HCT116 (cell line): ENCODE data around the gene GTF3C2. TPM values are rescaled to one million over a fixed set of nuclear protein-coding genes. Genes with fewer than 3 reads are reported as not detected.
A peak's percentile ranks its signal among the peaks of the same experiment; 100 is the strongest.

ENCODE experiments used
- ATAC-seq: fragments of 200-7000 bp; cut with Tn5 transposase; 2 replicates; pipeline ENCODE4 v1.9.1; 2020; ENCODE audit warnings: mild to moderate bottlenecking, moderate library complexity
- BruUV-seq: library from RNA; stranded (reverse); fragments of 400-500 nt; replicated peaks from 2 replicates; lab custom pipeline; 2021; lab: Mats Ljungman, UMichigan
- CTCF ChIA-PET: fragments of 300-600 bp; sonication (Branson Sonifier 250); formaldehyde crosslinking; loops from one replicate; lab custom pipeline; 2021; ENCODE audit warnings: antibody characterized with exemption; lab: Charles Lee
- POLR2A ChIA-PET: fragments of 300-600, 350-600 bp; sonication (Branson Sonifier 250); formaldehyde crosslinking; loops from one replicate; lab custom pipeline; 2021; ENCODE audit warnings: antibody characterized with exemption; lab: Charles Lee
- RAD21 ChIA-PET, 2 experiments: fragments of 300-600 bp; sonication (Branson Sonifier 250); formaldehyde crosslinking; loops; one replicate each; lab custom pipeline; 2023; ENCODE audit warnings: low total read pairs in 2 of 2; ENCODE audit not compliant: uncharacterized antibody in 2 of 2, unreplicated experiment in 2 of 2, low non-redundant PET in 1 of 2; lab: Charles Lee
- DNase-seq: peaks from one replicate; pipeline ENCODE4 v3.0.0-alpha.2; 2010; ENCODE audit warnings: low read depth, low spot score
- H2AFZ ChIP-seq: fragments of 200-600 bp; shearing (Covaris generic), sonication (generic); 2 replicates; pipeline ENCODE4 v1.6.1; 2017; ENCODE audit warnings: low read depth, mixed run types, mixed read lengths, antibody characterized with exemption, low read length; ENCODE audit not compliant: poor library complexity, severe bottlenecking
- H3K27ac ChIP-seq: 2 replicates; pipeline ENCODE4 v1.5.1; 2012; ENCODE audit warnings: low read depth, low read length
- H3K27me3 ChIP-seq: fragments of 200-600 bp; sonication (generic); 2 replicates; pipeline ENCODE4 v1.6.1; 2016; ENCODE audit warnings: mixed run types, low read length, mixed read lengths; ENCODE audit not compliant: insufficient read depth
- H3K36me3 ChIP-seq, 2 experiments: fragments of 200-500 bp in 1 of 2; fragments of 200-600 bp in 1 of 2; sonication (Bioruptor generic) in 1 of 2; sonication (generic) in 1 of 2; 2 replicates each; pipeline versions ENCODE4 v1.5.1 to v1.6.1; 2014 to 2016; ENCODE audit warnings: low read length in 2 of 2, inconsistent platforms in 1 of 2, mixed read lengths in 1 of 2, mixed run types in 1 of 2; ENCODE audit not compliant: insufficient read depth in 2 of 2, control insufficient read depth in 1 of 2
- H3K4me1 ChIP-seq, 2 experiments: fragments of 200-600 bp in 1 of 2; sonication (generic) in 1 of 2; 2 replicates each; pipeline versions ENCODE4 v1.5.1 to v1.6.1; 2012 to 2017; ENCODE audit warnings: low read length in 2 of 2, inconsistent platforms in 1 of 2, mild to moderate bottlenecking in 1 of 2, mixed read lengths in 1 of 2, mixed run types in 1 of 2, moderate library complexity in 1 of 2; ENCODE audit not compliant: insufficient read depth in 2 of 2, control insufficient read depth in 1 of 2
- H3K4me2 ChIP-seq: fragments of 200-600 bp; sonication (generic); 2 replicates; pipeline ENCODE4 v1.6.1; 2017; ENCODE audit warnings: mixed run types, low read length, mixed read lengths
- H3K4me3 ChIP-seq, 2 experiments: fragments of 200-600 bp in 1 of 2; sonication (generic) in 1 of 2; replicated peaks in 1 of 2; 2 replicates each; pipeline ENCODE4 v1.5.1; 2011 to 2016; ENCODE audit warnings: low read length in 2 of 2, control low read depth in 1 of 2, low read depth in 1 of 2, mild to moderate bottlenecking in 1 of 2, mixed read lengths in 1 of 2, mixed run types in 1 of 2
- H3K79me2 ChIP-seq: fragments of 200-600 bp; sonication (generic); 2 replicates; pipeline ENCODE4 v1.6.1; 2017; ENCODE audit warnings: mild to moderate bottlenecking, mixed run types, low read length, moderate library complexity, mixed read lengths; ENCODE audit not compliant: insufficient read depth
- H3K9ac ChIP-seq: fragments of 200-600 bp; sonication (generic); 2 replicates; pipeline ENCODE4 v1.6.1; 2016; ENCODE audit warnings: low read length, mixed read lengths
- H3K9me2 ChIP-seq: fragments of 200-600 bp; sonication (generic), shearing (Covaris generic); 2 replicates; pipeline ENCODE4 v1.6.1; 2017; ENCODE audit warnings: mixed run types, mild to moderate bottlenecking, moderate library complexity; ENCODE audit not compliant: insufficient read depth
- H3K9me3 ChIP-seq, 2 experiments: fragments of 200-500 bp in 1 of 2; fragments of 200-600 bp in 1 of 2; sonication (Bioruptor generic) in 1 of 2; sonication (generic) in 1 of 2; 2 replicates each; pipeline ENCODE4 v1.6.1; 2014 to 2017; ENCODE audit warnings: low read length in 2 of 2, mixed read lengths in 2 of 2, inconsistent platforms in 1 of 2, low read depth in 1 of 2, mild to moderate bottlenecking in 1 of 2, mixed run types in 1 of 2, moderate library complexity in 1 of 2; ENCODE audit not compliant: control insufficient read depth in 1 of 2, insufficient read depth in 1 of 2
- H4K20me1 ChIP-seq: fragments of 200-600 bp; sonication (generic), shearing (Covaris generic); 2 replicates; pipeline ENCODE4 v1.6.1; 2017; ENCODE audit warnings: mixed run types, mild to moderate bottlenecking, moderate library complexity; ENCODE audit not compliant: insufficient read depth
- POLR2A ChIP-seq: IDR thresholded peaks from 2 replicates; pipeline ENCODE4 v1.7.0; 2011; ENCODE audit warnings: borderline replicate concordance; ENCODE audit not compliant: insufficient read depth, insufficient read length; ENCODE audit errors: extremely low read depth
- POLR2AphosphoS5 ChIP-seq: IDR thresholded peaks from 2 replicates; pipeline ENCODE4 v1.6.1; 2011; ENCODE audit warnings: mild to moderate bottlenecking, low read depth, low read length, moderate library complexity
- REST ChIP-seq: IDR thresholded peaks from 2 replicates; pipeline ENCODE4 v1.6.1; 2012; ENCODE audit warnings: low read depth
- YY1 ChIP-seq: IDR thresholded peaks from 2 replicates; pipeline ENCODE4 v1.6.1; 2011; ENCODE audit warnings: low read length, low read depth, moderate library complexity, mild to moderate bottlenecking; ENCODE audit not compliant: insufficient replicate concordance; ENCODE audit errors: extremely low read depth
- ZFX ChIP-seq: fragments of 450-650 bp; IDR thresholded peaks from 2 replicates; pipeline ENCODE4 v1.6.1; 2017
- intact Hi-C: fragments of 100-400 bp; cut with micrococcal nuclease; formaldehyde crosslinking; loops from 2 replicates; pipeline ENCODE4 v1.10.0; 2022
- total RNA-seq: library from RNA; stranded (reverse); gene quantifications from one replicate; pipeline ENCODE4 v1.2.1, GENCODE V29; 2021; ENCODE audit not compliant: unreplicated experiment
- TF ChIP-seq, protein P1 (sequence below): IDR thresholded peaks from 2 replicates; pipeline ENCODE4 v1.6.1; 2012

Gene GTF3C2
- total RNA-seq, 1 experiment from 2014 or later = 88.2 TPM

GRCh38 chr2:27380626-27381545, 24.3 kb upstream of the GTF3C2 start, which contains the start of gene ZNF513 (continued):
- TF ChIP-seq REST = no peak
- TF ChIP-seq, all 23 proteins: peak for 10

DNA sequence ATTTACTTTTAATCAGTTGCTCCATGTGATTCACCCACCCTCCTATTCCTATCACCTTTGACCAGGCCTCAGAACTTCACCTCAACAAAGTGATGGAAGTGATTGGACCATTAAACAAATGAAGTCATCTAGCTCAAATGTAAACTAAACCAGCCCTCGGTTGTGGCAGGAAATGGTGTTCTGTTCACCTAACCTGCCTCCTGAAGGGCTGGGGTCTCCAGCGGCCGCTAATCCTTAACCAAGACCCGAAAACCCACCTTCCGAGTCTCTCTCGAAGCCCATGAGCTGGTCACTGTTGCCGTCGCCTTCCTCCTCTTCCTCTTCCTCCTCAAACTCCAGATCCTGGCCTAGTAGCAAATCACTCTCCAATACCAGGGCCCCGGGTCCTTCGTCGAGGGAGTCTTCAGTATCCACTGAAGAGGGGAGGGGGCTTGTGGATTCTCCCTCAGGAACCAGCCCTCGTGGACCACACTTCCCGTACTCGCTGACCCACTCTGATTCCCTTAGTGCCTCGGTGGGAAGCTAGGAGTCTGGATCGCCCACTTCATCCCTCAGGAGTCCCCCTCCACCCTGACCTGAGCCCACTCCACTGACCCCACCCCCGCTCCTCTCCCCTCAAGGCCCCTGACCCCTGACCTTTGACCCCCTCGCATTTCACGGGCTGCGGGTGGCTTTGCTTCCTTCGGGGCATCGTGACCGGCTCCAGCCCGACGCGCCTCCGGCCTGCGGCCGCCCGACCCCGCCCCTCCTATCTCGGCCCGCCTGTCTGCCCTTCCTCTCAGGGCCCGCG, 23.5 kb upstream of the GTF3C2 start:
- Histone ChIP-seq H2AFZ (no peak overlapping the region), H4K20me1 (no peaks in the 10 kb centered on the region), H3K4me1 (peaks cover 3 to 27% of the 10 kb centered on the region in 2 experiments; a peak in 3 of 4 replicates), H3K36me3 (peaks cover 31 to 59% of the 10 kb centered on the region in 2 experiments; a peak in 3 of 4 replicates), H3K9me3 (no peaks in the 10 kb centered on the region), H3K27ac (peak overlapping the region; percentile 67), H3K9me2 (no peaks in the 10 kb centered on the region), H3K4me3 (peak overlapping the region; percentile 72 to 80), H3K4me2 (peak overlapping the region; percentile 99), H3K27me3 (no peaks in the 10 kb centered on the region), H3K9ac (peak overlapping the region; percentile 80), H3K79me2 (peaks cover 24% of the 10 kb centered on the region)
- intact Hi-C loops = loop anchor here (1.0 kb wide), 1 partner anchor 10 kb away; the partner anchor contains the start of genes EIF2B4 and SNX17
- TSS peak; percentile 25 for BruUV-seq
- peak; percentile 63 for ATAC-seq
- TF ChIP-seq, protein P1, sequence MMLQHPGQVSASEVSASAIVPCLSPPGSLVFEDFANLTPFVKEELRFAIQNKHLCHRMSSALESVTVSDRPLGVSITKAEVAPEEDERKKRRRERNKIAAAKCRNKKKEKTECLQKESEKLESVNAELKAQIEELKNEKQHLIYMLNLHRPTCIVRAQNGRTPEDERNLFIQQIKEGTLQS = no peak
- TF ChIP-seq YY1 (no peak), POLR2AphosphoS5 (peak; percentile 56; the same call in 1 of the 2 replicates), ZFX (peak; percentile 59), POLR2A (peak; percentile 33)
- CTCF ChIA-PET = interaction anchor here (1.0 to 2.2 kb wide), 4 partner anchors 9 to 303 kb away, joined by 3 to 7 read pairs (median 6); partner anchors contain the start of gene EIF2B4
- POLR2A ChIA-PET = interaction anchor here (1.0 to 1.7 kb wide), 3 partner anchors 9 to 14 kb away, joined by 3 to 6 read pairs (median 5); partner anchors contain the start of genes EIF2B4 and SNX17
- RAD21 ChIA-PET = no interaction called here
- no peak for DNase-seq
